BLaER1 treated with 17β-estradiol and CSF1 and Interleukin-3, amounts not matched to agents 10 nM and 100 nM (cell line): ENCODE data around the gene PCOLCE2.
"Not testable (repeated sequence)": the region's sequence is repeated elsewhere in the genome, so short reads cannot be mapped to it uniquely, and the experiment has no call there.

Source experiments
- H3K27ac ChIP-seq, 11 experiments: shearing (Covaris generic); formaldehyde crosslinking; 2 replicates each; pipeline ENCODE4 v1.8.1; 2022
- H3K27me3 ChIP-seq, 11 experiments: shearing (Covaris generic); formaldehyde crosslinking; 2 replicates each; pipeline ENCODE4 v1.8.1; 2022
- H3K36me3 ChIP-seq, 11 experiments: shearing (Covaris generic); formaldehyde crosslinking; 2 replicates each; pipeline ENCODE4 v1.8.1; 2022
- H3K4me1 ChIP-seq, 10 experiments: shearing (Covaris generic); formaldehyde crosslinking; 2 replicates each; pipeline ENCODE4 v1.8.1; 2022
- H3K4me2 ChIP-seq, 11 experiments: shearing (Covaris generic); formaldehyde crosslinking; 2 replicates each; pipeline ENCODE4 v1.8.1; 2022
- H3K4me3 ChIP-seq, 10 experiments: shearing (Covaris generic); formaldehyde crosslinking; 2 replicates each; pipeline ENCODE4 v1.8.1; 2022
- H3K9ac ChIP-seq, 11 experiments: shearing (Covaris generic); formaldehyde crosslinking; 2 replicates each; pipeline ENCODE4 v1.8.1; 2022
- H3K9me3 ChIP-seq, 11 experiments: shearing (Covaris generic); formaldehyde crosslinking; replicated peaks in 1 of 11; 2 replicates each; pipeline ENCODE4 v1.8.1; 2022
- H4K20me1 ChIP-seq, 11 experiments: shearing (Covaris generic); formaldehyde crosslinking; 2 replicates each; pipeline ENCODE4 v1.8.1; 2022
- Cebpa-rat ChIP-seq, 11 experiments: shearing (Covaris generic); IDR thresholded peaks; 2 replicates each; pipeline ENCODE4 v1.8.1; 2022

PCOLCE2 gene

GRCh38 chr3:142889212-142890014, 530 bp upstream of the PCOLCE2 start:
- Histone ChIP-seq H3K4me1 (peaks cover 0 to 21% (median 0%) of the 10 kb centered on the region in 10 experiments; a peak in 6 of 20 replicates), H3K27me3 (peaks cover 16 to 26% (median 24%) of the 10 kb centered on the region in 11 experiments), H3K4me3 (peak overlapping the region in 3 of 10 experiments; percentile 4 to 11 (median 6); a peak in 1 of 20 replicates), H3K36me3 (0 out of 22 replicates have a peak, but pooled peaks cover 0 to 3% (median 0%) of the 10 kb centered on the region in 11 experiments), H3K9ac (no peak overlapping the region), H4K20me1 (no peaks in the 10 kb centered on the region), H3K4me2 (no peak overlapping the region), H3K27ac (no peak overlapping the region), H3K9me3 (peaks cover 16 to 24% (median 19%) of the 10 kb centered on the region in 11 experiments)
- TF ChIP-seq Cebpa-rat (IDR thresholded peaks at IDR 0.05): no peak

GRCh38 chr3:142888099-142888480, 793 bp downstream of the PCOLCE2 start:
- H3K4me2 ChIP-seq: no peak overlapping the region

GRCh38 chr3:142886940-142887339, 1.9 kb downstream of the PCOLCE2 start:
- Histone ChIP-seq H3K9me3 (peaks cover 16 to 24% (median 19%) of the 10 kb centered on the region in 11 experiments), H3K36me3 (0 out of 22 replicates have a peak, but pooled peaks cover 0 to 3% (median 0%) of the 10 kb centered on the region in 11 experiments), H3K27me3 (peaks cover 16 to 26% (median 24%) of the 10 kb centered on the region in 11 experiments), H3K27ac (no peak overlapping the region), H3K4me2 (peak overlapping the region in 3 of 11 experiments; percentile 17 to 36 (median 32); a peak in 3 of 22 replicates), H3K4me1 (peaks cover 0 to 25% (median 0%) of the 10 kb centered on the region in 10 experiments; a peak in 6 of 20 replicates), H3K4me3 (no peak overlapping the region), H4K20me1 (no peaks in the 10 kb centered on the region), H3K9ac (no peak overlapping the region)
- TF ChIP-seq Cebpa-rat (IDR thresholded peaks at IDR 0.05): no peak

More at GRCh38 chr3:142888099-142888480, 793 bp downstream of the PCOLCE2 start:
- H3K27ac ChIP-seq: no peak overlapping the region
- no peak overlapping the region for H3K9ac ChIP-seq
- no peaks in the 10 kb centered on the region for H4K20me1 ChIP-seq
- no peak overlapping the region for H3K4me3 ChIP-seq
- peaks cover 16 to 24% (median 19%) of the 10 kb centered on the region in 11 experiments for H3K9me3 ChIP-seq
- TF ChIP-seq Cebpa-rat (IDR thresholded peaks at IDR 0.05): no peak
- H3K27me3 ChIP-seq: peaks cover 16 to 26% (median 24%) of the 10 kb centered on the region in 11 experiments
- H3K36me3 ChIP-seq: 0 out of 22 replicates have a peak, but pooled peaks cover 0 to 3% (median 0%) of the 10 kb centered on the region in 11 experiments
- H3K4me1 ChIP-seq: peaks cover 0 to 25% (median 0%) of the 10 kb centered on the region in 10 experiments; a peak in 6 of 20 replicates

GRCh38 chr3:142886021-142886420, 2.9 kb downstream of the PCOLCE2 start:
- peaks cover 0 to 25% (median 0%) of the 10 kb centered on the region in 10 experiments; a peak in 6 of 20 replicates for H3K4me1 ChIP-seq
- no peak for TF ChIP-seq Cebpa-rat (IDR thresholded peaks at IDR 0.05)
- H3K4me3 ChIP-seq: no peak overlapping the region
- no peaks in the 10 kb centered on the region for H4K20me1 ChIP-seq
- H3K27me3 ChIP-seq: peaks cover 16 to 26% (median 24%) of the 10 kb centered on the region in 11 experiments
- no peak overlapping the region for H3K9ac ChIP-seq
- 0 out of 22 replicates have a peak, but pooled peaks cover 0 to 3% (median 0%) of the 10 kb centered on the region in 11 experiments for H3K36me3 ChIP-seq
- peaks cover 16 to 24% (median 19%) of the 10 kb centered on the region in 11 experiments for H3K9me3 ChIP-seq
- 0 out of 22 replicates have a peak overlapping the region, but pooled peaks of 1 of the 11 experiments have one; percentile 9 for H3K4me2 ChIP-seq
- H3K27ac ChIP-seq: no peak overlapping the region

GRCh38 chr3:142884531-142884930, 4.4 kb downstream of the PCOLCE2 start:
- Histone ChIP-seq H3K4me3 (no peak overlapping the region), H3K9me3 (peaks cover 14 to 17% (median 16%) of the 10 kb centered on the region in 11 experiments), H3K4me1 (peaks cover 0 to 25% (median 0%) of the 10 kb centered on the region in 10 experiments; a peak in 6 of 20 replicates), H3K36me3 (0 out of 22 replicates have a peak, but pooled peaks cover 0 to 3% (median 0%) of the 10 kb centered on the region in 11 experiments), H3K4me2 (peak overlapping the region in 2 of 11 experiments; percentile 12 to 30; a peak in 2 of 22 replicates), H3K27me3 (peaks cover 15 to 18% (median 16%) of the 10 kb centered on the region in 11 experiments), H4K20me1 (no peaks in the 10 kb centered on the region), H3K9ac (no peak overlapping the region), H3K27ac (no peak overlapping the region)
- no peak for TF ChIP-seq Cebpa-rat (IDR thresholded peaks at IDR 0.05)

DNA sequence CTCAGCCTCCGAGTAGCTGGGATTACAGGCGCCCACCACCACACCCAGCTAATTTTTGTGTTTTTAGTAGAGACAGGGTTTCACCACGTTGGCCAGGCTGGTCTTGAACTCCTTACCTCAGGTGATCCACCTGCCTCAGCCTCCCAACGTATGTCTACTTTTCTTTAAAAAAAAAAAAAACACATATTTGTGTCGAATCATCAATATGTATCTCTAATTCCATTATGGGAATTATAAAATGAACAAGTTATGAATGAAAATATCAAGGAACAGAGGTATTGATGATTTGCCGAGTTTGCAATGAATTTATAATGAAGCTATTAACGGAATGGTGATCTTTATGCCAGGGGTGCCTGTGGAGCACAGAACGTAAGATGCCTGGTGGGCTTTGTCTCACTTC, 5.3 kb downstream of the PCOLCE2 start:
- peaks cover 0 to 25% (median 0%) of the 10 kb centered on the region in 10 experiments; a peak in 6 of 20 replicates for H3K4me1 ChIP-seq
- H3K9me3 ChIP-seq, H4K20me1 ChIP-seq: not testable (repeated sequence)

DNA sequence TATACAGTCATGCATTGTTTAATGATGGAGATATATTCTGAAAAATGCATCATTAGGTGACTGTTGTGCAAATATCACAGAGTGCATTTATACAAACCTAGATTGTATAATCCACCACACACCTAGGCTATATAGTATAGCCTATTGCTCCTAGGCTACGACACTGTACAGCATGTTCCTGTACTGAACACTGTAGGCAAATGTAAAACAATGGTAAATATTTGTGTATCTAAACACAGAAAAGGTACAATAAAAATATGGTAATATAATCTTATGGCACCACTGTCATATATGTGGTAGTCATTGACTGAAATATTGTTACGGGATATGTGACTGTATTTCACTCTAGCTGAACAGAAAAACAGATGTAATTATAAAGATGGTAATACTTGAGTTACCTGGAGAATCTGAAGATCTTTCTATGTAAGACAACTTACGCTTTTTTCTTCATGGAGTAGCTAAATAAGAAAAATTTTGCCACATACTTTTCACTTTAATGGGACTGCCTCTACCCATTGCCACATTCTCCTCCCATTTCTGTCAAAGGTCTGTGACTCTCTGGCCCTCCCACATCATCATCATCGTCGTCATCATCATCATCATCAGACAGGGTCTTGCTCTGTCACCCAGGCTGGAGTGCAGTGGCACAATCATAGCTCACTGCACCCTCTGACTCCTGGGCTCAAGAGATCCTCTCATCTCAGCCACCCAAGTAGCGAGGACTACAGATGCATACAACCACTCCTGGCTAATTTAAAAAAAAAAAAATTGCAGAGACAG, 7.2 kb downstream of the PCOLCE2 start:
- Histone ChIP-seq H3K27ac (no peak overlapping the region), H3K36me3 (no peaks in the 10 kb centered on the region), H3K4me2 (no peak overlapping the region), H3K4me3 (no peak overlapping the region), H3K27me3 (no peaks in the 10 kb centered on the region), H4K20me1 (no peaks in the 10 kb centered on the region), H3K9ac (no peak overlapping the region), H3K9me3 (no peaks in the 10 kb centered on the region), H3K4me1 (peaks cover 0 to 19% (median 0%) of the 10 kb centered on the region in 10 experiments; a peak in 6 of 20 replicates)
- no peak for TF ChIP-seq Cebpa-rat (IDR thresholded peaks at IDR 0.05)

More for the DNA sequence above, 5.3 kb downstream of the PCOLCE2 start:
- not testable (repeated sequence) for H3K27ac ChIP-seq, H3K4me2 ChIP-seq, H3K9ac ChIP-seq, H3K4me3 ChIP-seq, H3K27me3 ChIP-seq, H3K36me3 ChIP-seq

DNA sequence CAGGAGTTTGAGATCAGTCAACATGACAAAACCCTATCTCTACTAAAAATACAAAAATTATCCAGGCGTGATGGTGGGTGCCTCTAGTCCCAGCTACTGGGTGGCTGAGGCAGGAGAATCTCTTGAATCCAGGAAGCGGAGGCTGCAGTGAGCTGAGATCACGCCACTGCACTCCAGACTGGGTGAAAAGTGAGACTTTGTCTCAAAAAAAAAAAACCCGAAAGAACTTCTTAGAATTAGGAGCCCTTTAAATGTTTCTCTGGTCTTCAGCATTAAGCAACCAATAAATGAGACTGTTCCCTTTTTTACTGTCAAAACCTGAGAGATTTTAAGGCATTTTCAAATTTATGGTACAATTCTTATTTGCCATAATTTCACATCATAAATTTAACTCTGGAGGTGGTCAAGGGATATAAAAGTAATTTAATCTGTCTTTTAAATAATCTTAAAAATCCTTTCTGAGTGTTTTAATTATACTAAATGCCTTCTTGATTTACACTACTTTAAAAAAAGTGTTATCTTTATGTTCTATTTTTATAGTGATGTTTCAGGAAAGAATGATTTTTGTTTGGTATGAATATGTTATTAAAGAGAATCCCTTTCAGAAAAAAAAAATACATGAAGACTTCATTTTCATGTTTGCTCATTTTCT, 10.1 kb downstream of the PCOLCE2 start:
- no peaks in the 10 kb centered on the region for H3K27me3 ChIP-seq
- H3K4me1 ChIP-seq: no peaks in the 10 kb centered on the region
- no peaks in the 10 kb centered on the region for H4K20me1 ChIP-seq
- no peak overlapping the region for H3K4me2 ChIP-seq
- H3K4me3 ChIP-seq: no peak overlapping the region
- H3K9ac ChIP-seq: no peak overlapping the region
- no peak overlapping the region for H3K27ac ChIP-seq
- TF ChIP-seq Cebpa-rat (IDR thresholded peaks at IDR 0.05): no peak
- H3K9me3 ChIP-seq: no peaks in the 10 kb centered on the region
- H3K36me3 ChIP-seq: no peaks in the 10 kb centered on the region
